DMS53 (cell line): ENCODE results near the gene GIPC2.
"Not testable (repeated sequence)": the region's sequence is repeated elsewhere in the genome, so short reads cannot be mapped to it uniquely, and the experiment has no call there.

Experiments used
- DNase-seq: peaks from one replicate; lab custom pipeline; 2025; lab: John Stamatoyannopoulos, UW

Gene GIPC2

GRCh38 chr1:78045926-78046778 is at the start of gene GIPC2:
TSS of gene GIPC2 (plus strand) at chr1:78045966. CDS start at chr1:78046095, 129 bp downstream.
- peak; percentile 89 for DNase-seq

- peak; percentile 27 for DNase-seq
Observed at GRCh38 chr1:77996734-77997133, 49.0 kb upstream of the GIPC2 start.

GRCh38 chr1:78000536-78000935 is 45.2 kb upstream of the GIPC2 start:
- DNase-seq, result not testable (repeated sequence)

GRCh38 chr1:78003070-78003746 is 42.6 kb upstream of the GIPC2 start:
- DNase-seq, result peak; percentile 64

GRCh38 chr1:78003882-78004718 is 41.7 kb upstream of the GIPC2 start:
- peak; percentile 88 for DNase-seq

- peak; percentile 98 for DNase-seq
Observed at GRCh38 chr1:78004719-78005447, 40.9 kb upstream of the GIPC2 start, which contains the start of gene DNAJB4. TSS of gene DNAJB4 (plus strand) at chr1:78004939. CDS start at chr1:78005111, 172 bp downstream.

GRCh38 chr1:78005448-78005722 is 40.4 kb upstream of the GIPC2 start:
- DNase-seq, result no peak

GRCh38 chr1:78005755-78006154 is 40.0 kb upstream of the GIPC2 start:
- DNase-seq, result peak; percentile 70

- DNase-seq, result peak; percentile 21
Observed at GRCh38 chr1:78006521-78006920, 39.2 kb upstream of the GIPC2 start.

- DNase-seq, result no peak
Observed at GRCh38 chr1:78007677-78008341, 38.0 kb upstream of the GIPC2 start.

- DNase-seq, result no peak
Observed at GRCh38 chr1:78009276-78009675, 36.5 kb upstream of the GIPC2 start.

GRCh38 chr1:78009836-78010235 is 35.9 kb upstream of the GIPC2 start:
- DNase-seq, result no peak

- DNase-seq, result no peak
Observed at GRCh38 chr1:78011050-78011449, 34.7 kb upstream of the GIPC2 start.

- no peak for DNase-seq
Observed at GRCh38 chr1:78015148-78015547, 30.6 kb upstream of the GIPC2 start.

- no peak for DNase-seq
Observed at GRCh38 chr1:78019024-78019423, 26.7 kb upstream of the GIPC2 start.

GRCh38 chr1:78021134-78021533 is 24.6 kb upstream of the GIPC2 start:
- DNase-seq, result not testable (repeated sequence)

- DNase-seq, result no peak
Observed at GRCh38 chr1:78029793-78030192, 16.0 kb upstream of the GIPC2 start.

- no peak for DNase-seq
Observed at GRCh38 chr1:78032996-78033796, 12.6 kb upstream of the GIPC2 start.

- no peak for DNase-seq
Observed at GRCh38 chr1:78033797-78034172, 12.0 kb upstream of the GIPC2 start.

- no peak for DNase-seq
Observed at GRCh38 chr1:78035121-78035520, 10.6 kb upstream of the GIPC2 start.
